Muscle of leg (tissue), 11 donors: ENCODE measurements around the gene HMBS. TPM values are rescaled to one million over a fixed set of nuclear protein-coding genes. Genes with fewer than 3 reads are reported as not detected.
A peak's percentile ranks its signal among the peaks of the same experiment; 100 is the strongest.
"Not testable (repeated sequence)": the region's sequence is repeated elsewhere in the genome, so short reads cannot be mapped to it uniquely, and the experiment has no call there.

Experiments
- DNase-seq: peaks from one replicate; pipeline ENCODE4 v3.0.0; 2013
- H3K27ac ChIP-seq: one replicate; pipeline ENCODE4 v1.5.1; 2013; ENCODE audit warnings: mild to moderate bottlenecking, low read length, control low read depth
- H3K27me3 ChIP-seq: one replicate; pipeline ENCODE4 v1.6.1; 2013; ENCODE audit warnings: low read length; ENCODE audit not compliant: control insufficient read depth, insufficient read depth
- H3K36me3 ChIP-seq: one replicate; pipeline ENCODE4 v1.6.1; 2013; ENCODE audit warnings: low read length; ENCODE audit not compliant: control insufficient read depth, insufficient read depth
- H3K4me1 ChIP-seq: one replicate; pipeline ENCODE4 v1.6.1; 2013; ENCODE audit warnings: low read length; ENCODE audit not compliant: control insufficient read depth, insufficient read depth
- H3K4me3 ChIP-seq: one replicate; pipeline ENCODE4 v1.5.1; 2013; ENCODE audit warnings: low read length, control low read depth
- H3K9me3 ChIP-seq: replicated peaks from 2 replicates; pipeline ENCODE4 v1.6.1; 2013; ENCODE audit warnings: low read depth, low read length; ENCODE audit not compliant: control insufficient read depth
- WGBS: methylation state at CpG from one replicate; pipeline ENCODE4 v1.1.5; 2013; ENCODE audit warnings: missing lambda C conversion rate; ENCODE audit not compliant: insufficient coverage; 5-methylcytosine and 5-hydroxymethylcytosine counted together
- polyA plus RNA-seq, 8 donors: library from polyadenylated mRNA; unstranded; fragments of 120-200 nt; gene quantifications; one replicate each; pipeline versions ENCODE4 v1.2.1 to v1.2.3, GENCODE V29; 2013; ENCODE audit warnings: inconsistent platforms in 1 of 8, low replicate concordance in 1 of 8; ENCODE audit not compliant: insufficient read length in 8 of 8, insufficient read depth in 1 of 8
- total RNA-seq: library from RNA; stranded (reverse); fragments of 120-200 nt; gene quantifications from one replicate; pipeline ENCODE4 v1.2.4, GENCODE V29; 2013

Gene HMBS
- total and polyA plus RNA-seq, 9 donors = 3.8 to 26.3 (median 21.5) TPM

GRCh38 chr11:119100994-119101758 lies 16.5 kb downstream of the HMBS start:
- peaks cover 26% of the 10 kb centered on the region for H3K4me1 ChIP-seq
- H3K27ac ChIP-seq = peak overlapping the region; percentile 99
- H3K9me3 ChIP-seq = no peaks in the 10 kb centered on the region
- DNase-seq = peak; percentile 37
- H3K4me3 ChIP-seq = peak overlapping the region; percentile 93
- WGBS = under 1% methylated on average over 24 of the region's 29 CpGs
- no peaks in the 10 kb centered on the region for H3K27me3 ChIP-seq
- H3K36me3 ChIP-seq = peaks cover 25% of the 10 kb centered on the region

GRCh38 chr11:119101759-119102423 lies 17.2 kb downstream of the HMBS start, which contains the start of gene DPAGT1:
Gene DPAGT1, minus strand, starts transcription at chr11:119101853. Its CDS starts 198 bp downstream, at chr11:119101655.
- no peaks in the 10 kb centered on the region for H3K27me3 ChIP-seq
- WGBS = 3% methylated on average over 19 of the region's 32 CpGs
- peak within 1 kb of the TSS; percentile 93 for H3K4me3 ChIP-seq
- H3K4me1 ChIP-seq = peaks cover 34% of the 10 kb centered on the region
- H3K9me3 ChIP-seq = no peaks in the 10 kb centered on the region
- peak; percentile 99 for DNase-seq
- H3K27ac ChIP-seq = peak within 1 kb of the TSS; percentile 99
- peaks cover 18% of the 10 kb centered on the region for H3K36me3 ChIP-seq

DNA sequence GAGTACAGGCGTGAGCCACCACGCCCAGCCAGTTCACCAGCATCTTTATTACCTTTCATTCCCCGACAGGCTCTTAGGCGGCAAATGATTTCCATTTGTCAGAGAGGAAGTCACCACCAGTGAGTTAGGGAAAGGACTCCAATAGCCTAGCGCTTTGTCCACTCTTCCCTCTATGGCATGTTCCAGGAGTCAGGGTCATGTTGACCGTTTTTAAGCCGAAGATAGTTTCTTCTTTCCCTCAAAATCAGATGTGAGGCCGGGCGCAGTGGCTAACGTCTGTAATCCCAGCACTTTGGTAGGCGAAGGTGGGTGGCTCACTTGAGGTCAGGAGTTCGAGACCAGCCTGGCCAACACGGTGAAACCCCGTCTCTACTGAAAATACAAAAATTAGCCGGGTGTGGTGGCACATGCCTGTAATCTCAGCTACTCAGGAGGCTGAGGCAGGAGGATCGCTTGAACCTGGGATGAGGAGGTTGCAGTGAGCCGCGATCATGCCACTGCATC lies 18.5 kb downstream of the HMBS start:
- Histone ChIP-seq H3K27ac (peak overlapping the region; percentile 99), H3K4me3 (peak overlapping the region; percentile 11), H3K4me1 (peaks cover 39% of the 10 kb centered on the region)
- H3K36me3 ChIP-seq, DNase-seq, H3K9me3 ChIP-seq, H3K27me3 ChIP-seq: not testable (repeated sequence)
- WGBS = 88% methylated on average over 12 of the region's 18 CpGs

- H3K4me3 ChIP-seq = no peak overlapping the region
- DNase-seq = no peak
- peaks cover 2% of the 10 kb centered on the region for H3K36me3 ChIP-seq
- no peaks in the 10 kb centered on the region for H3K9me3 ChIP-seq
- H3K27me3 ChIP-seq = no peaks in the 10 kb centered on the region
- 72% methylated on average over 2 of the region's 4 CpGs for WGBS
- H3K27ac ChIP-seq = peak overlapping the region; percentile 99
- peaks cover 43% of the 10 kb centered on the region for H3K4me1 ChIP-seq
Observed at GRCh38 chr11:119103793-119104192, 19.1 kb downstream of the HMBS start.

DNA sequence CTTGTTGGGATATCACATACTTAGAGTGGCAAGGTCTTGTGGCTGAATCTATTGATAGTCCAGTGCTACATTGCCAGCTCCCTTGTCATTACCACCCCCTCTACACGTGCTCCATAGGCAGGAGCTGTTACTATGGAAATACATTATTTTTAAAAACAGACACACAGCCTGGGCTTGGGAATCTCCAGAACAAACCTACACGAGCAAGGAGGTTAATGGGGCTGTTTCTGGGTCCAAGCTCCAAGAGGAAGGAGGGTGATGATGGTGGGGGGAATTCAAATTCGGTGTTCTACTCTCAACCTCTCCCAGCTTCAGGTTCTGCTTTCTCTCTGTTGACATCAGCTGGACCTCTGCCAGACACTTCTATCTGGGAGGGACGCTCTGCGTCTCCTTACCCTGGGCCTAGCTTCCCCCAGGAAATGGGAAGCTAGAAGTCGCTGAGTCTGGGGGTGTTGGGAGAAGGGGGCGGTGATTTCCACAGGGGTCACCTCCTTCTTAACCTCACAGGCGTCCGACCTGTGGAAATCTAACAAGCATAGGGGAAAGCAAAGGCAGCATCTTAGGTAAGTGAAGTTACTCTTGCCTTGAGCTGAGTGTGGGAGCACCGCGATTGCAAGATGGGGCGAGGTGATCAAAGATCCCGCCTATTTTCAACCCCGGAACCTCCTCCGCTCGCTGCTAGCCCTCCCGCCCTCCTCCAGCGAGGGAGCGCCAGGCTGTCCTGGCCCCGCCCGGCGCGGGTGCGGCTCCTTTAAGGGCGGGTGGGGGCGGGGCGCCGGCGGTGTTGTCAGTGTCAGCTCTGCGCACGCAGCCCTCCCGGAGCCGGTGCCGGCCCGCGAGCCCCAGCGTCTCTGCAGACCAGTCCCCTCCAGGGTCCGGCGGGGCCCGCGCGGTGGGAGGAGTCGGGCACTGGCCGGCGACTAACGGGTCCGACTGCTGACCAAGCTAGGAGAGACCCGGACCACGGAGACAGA lies 22.2 kb downstream of the HMBS start, which contains the start of gene C2CD2L:
Gene C2CD2L (plus strand): TSS at position 781 of the 974 bp plus-strand sequence. CDS start 398 bp downstream, outside the sequence.
- Histone ChIP-seq H3K27ac (peak within 1 kb of the TSS; percentile 79), H3K4me1 (peaks cover 35% of the 10 kb centered on the region), H3K27me3 (no peaks in the 10 kb centered on the region), H3K4me3 (peak within 1 kb of the TSS; percentile 81), H3K36me3 (peaks cover 22% of the 10 kb centered on the region), H3K9me3 (no peaks in the 10 kb centered on the region)
- peak; percentile 96 for DNase-seq
- 0% methylated on average over 40 of the region's 49 CpGs for WGBS

GRCh38 chr11:119107538-119108145 lies 23.0 kb downstream of the HMBS start:
- under 1% methylated on average over 63 of the region's 65 CpGs for WGBS
- Histone ChIP-seq H3K4me1 (peaks cover 31% of the 10 kb centered on the region), H3K9me3 (no peaks in the 10 kb centered on the region), H3K27me3 (no peaks in the 10 kb centered on the region), H3K27ac (no peak overlapping the region), H3K36me3 (peaks cover 28% of the 10 kb centered on the region), H3K4me3 (peak overlapping the region; percentile 81)
- DNase-seq = no peak

GRCh38 chr11:119108146-119108856 lies 23.6 kb downstream of the HMBS start:
- WGBS = 17% methylated on average over 2 of the region's 8 CpGs
- H3K4me1 ChIP-seq = peaks cover 24% of the 10 kb centered on the region
- DNase-seq = no peak
- H3K9me3 ChIP-seq = no peaks in the 10 kb centered on the region
- H3K27me3 ChIP-seq = no peaks in the 10 kb centered on the region
- no peak overlapping the region for H3K27ac ChIP-seq
- H3K4me3 ChIP-seq = peak overlapping the region; percentile 81
- H3K36me3 ChIP-seq = peaks cover 35% of the 10 kb centered on the region

DNA sequence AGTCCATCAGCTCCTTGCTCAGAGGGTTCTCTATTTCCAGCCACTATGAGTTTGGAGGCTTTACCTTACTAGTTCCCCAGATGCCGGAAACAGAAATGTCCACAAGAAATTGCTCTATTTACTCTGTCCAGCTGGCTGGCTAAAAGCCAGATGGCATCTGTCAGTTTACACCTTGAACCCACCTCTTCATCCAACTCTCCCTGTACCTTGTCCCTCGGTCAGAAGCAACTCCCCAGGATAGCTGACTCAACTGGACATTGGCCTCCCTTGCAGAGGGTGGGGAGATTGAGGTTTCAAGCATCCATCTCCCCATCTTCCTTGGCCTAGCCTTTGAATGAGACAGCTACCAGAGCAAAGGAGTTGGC lies 24.2 kb downstream of the HMBS start:
- Histone ChIP-seq H3K27me3 (no peaks in the 10 kb centered on the region), H3K36me3 (peaks cover 39% of the 10 kb centered on the region), H3K4me1 (peaks cover 24% of the 10 kb centered on the region), H3K9me3 (no peaks in the 10 kb centered on the region), H3K27ac (no peak overlapping the region), H3K4me3 (peak overlapping the region; percentile 81)
- no peak for DNase-seq
- 83% methylated on average over 1 of the region's 2 CpGs for whole genome bisulfite sequencing

DNA sequence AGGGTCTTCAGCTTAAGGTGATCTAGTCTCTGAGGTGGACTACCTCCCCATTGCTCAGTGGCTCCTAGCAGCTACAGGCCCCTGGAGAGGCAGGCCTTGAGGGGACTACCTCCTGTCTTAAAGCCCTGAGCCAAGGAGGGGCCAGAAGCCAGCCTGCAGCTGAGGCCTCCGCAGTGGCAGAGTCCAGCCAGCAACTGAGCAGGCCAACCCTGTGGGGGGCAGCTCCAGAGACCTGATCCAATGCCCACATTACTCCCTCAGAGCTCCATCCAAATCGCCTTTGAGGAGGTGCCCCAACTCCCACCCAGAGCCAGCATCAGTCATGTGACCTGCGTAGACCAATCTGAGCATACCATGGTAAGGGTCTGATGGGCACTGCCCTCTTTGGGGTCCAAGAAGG lies 25.2 kb downstream of the HMBS start:
- no peaks in the 10 kb centered on the region for H3K27me3 ChIP-seq
- H3K4me1 ChIP-seq = peaks cover 24% of the 10 kb centered on the region
- no peaks in the 10 kb centered on the region for H3K9me3 ChIP-seq
- 80% methylated on average over 2 of the region's 3 CpGs for WGBS
- H3K4me3 ChIP-seq = no peak overlapping the region
- no peak for DNase-seq
- peaks cover 46% of the 10 kb centered on the region for H3K36me3 ChIP-seq
- H3K27ac ChIP-seq = no peak overlapping the region
